ENCODE results near the gene ZSCAN5C. TPM values are rescaled to one million over a fixed set of nuclear protein-coding genes. Genes with fewer than 3 reads are reported as not detected.

ZSCAN5C gene
- not detected in 3 replicates for total RNA-seq
- long read RNA-seq, result 0 reads

- no peak for DNase-seq (ENCODE audit: low spot score)
- peaks cover 20% of the 10 kb centered on the region for H3K9me3 Mint-ChIP-seq (ENCODE audit: low read depth)
- no peaks in the 10 kb centered on the region for H3K27me3 Mint-ChIP-seq (ENCODE audit: low read depth)
- H3K4me3 Mint-ChIP-seq (ENCODE audit: unreplicated experiment), result no peak within 1 kb of the TSS
- TF ChIP-seq CTCF (IDR thresholded peaks at IDR 0.05), result no peak
- H3K4me1 Mint-ChIP-seq (ENCODE audit: low read depth), result no peaks in the 10 kb centered on the region
- H3K27ac Mint-ChIP-seq (ENCODE audit: unreplicated experiment), result no peak within 1 kb of the TSS
- H3K36me3 Mint-ChIP-seq (ENCODE audit: low read depth), result no peaks in the 10 kb centered on the region
Observed at GRCh38 chr19:56201973-56202372, at the start of gene ZSCAN5C. TSS of gene ZSCAN5C (plus strand) at chr19:56202273. CDS start at chr19:56205914, 3,641 bp downstream.

- Mint-ChIP-seq H3K9me3 (ENCODE audit: low read depth) (no peaks in the 10 kb centered on the region), H3K27ac (ENCODE audit: unreplicated experiment) (no peak overlapping the region), H3K36me3 (ENCODE audit: low read depth) (peaks cover 19% of the 10 kb centered on the region), H3K4me1 (ENCODE audit: low read depth) (peaks cover 9% of the 10 kb centered on the region), H3K4me3 (ENCODE audit: unreplicated experiment) (no peak overlapping the region), H3K27me3 (ENCODE audit: low read depth) (no peaks in the 10 kb centered on the region)
- no peak for TF ChIP-seq CTCF (IDR thresholded peaks at IDR 0.05)
- DNase-seq (ENCODE audit: low spot score), result no peak
Observed at GRCh38 chr19:56152644-56153043, 49.4 kb upstream of the ZSCAN5C start.

GRCh38 chr19:56153507-56153906 is 48.6 kb upstream of the ZSCAN5C start:
- no peaks in the 10 kb centered on the region for H3K27me3 Mint-ChIP-seq (ENCODE audit: low read depth)
- peak overlapping the region; percentile 60 for H3K27ac Mint-ChIP-seq (ENCODE audit: unreplicated experiment)

GRCh38 chr19:56155124-56155687 is 46.9 kb upstream of the ZSCAN5C start:
- Mint-ChIP-seq H3K27me3 (ENCODE audit: low read depth) (no peaks in the 10 kb centered on the region), H3K4me3 (ENCODE audit: unreplicated experiment) (no peak overlapping the region), H3K9me3 (ENCODE audit: low read depth) (no peaks in the 10 kb centered on the region), H3K27ac (ENCODE audit: unreplicated experiment) (no peak overlapping the region), H3K4me1 (ENCODE audit: low read depth) (peaks cover 9% of the 10 kb centered on the region), H3K36me3 (ENCODE audit: low read depth) (peaks cover 18% of the 10 kb centered on the region)
- peak; percentile 53 for TF ChIP-seq CTCF (IDR thresholded peaks at IDR 0.05)
- DNase-seq (ENCODE audit: low spot score), result no peak

More at GRCh38 chr19:56153507-56153906, 48.6 kb upstream of the ZSCAN5C start:
- Mint-ChIP-seq H3K4me1 (ENCODE audit: low read depth) (peaks cover 9% of the 10 kb centered on the region), H3K9me3 (ENCODE audit: low read depth) (no peaks in the 10 kb centered on the region), H3K36me3 (ENCODE audit: low read depth) (peaks cover 16% of the 10 kb centered on the region), H3K4me3 (ENCODE audit: unreplicated experiment) (no peak overlapping the region)
- DNase-seq (ENCODE audit: low spot score), result no peak
- no peak for TF ChIP-seq CTCF (IDR thresholded peaks at IDR 0.05)

GRCh38 chr19:56156768-56157167 is 45.3 kb upstream of the ZSCAN5C start:
- no peaks in the 10 kb centered on the region for H3K9me3 Mint-ChIP-seq (ENCODE audit: low read depth)
- H3K4me1 Mint-ChIP-seq (ENCODE audit: low read depth), result peaks cover 9% of the 10 kb centered on the region
- no peak for TF ChIP-seq CTCF (IDR thresholded peaks at IDR 0.05)
- H3K4me3 Mint-ChIP-seq (ENCODE audit: unreplicated experiment), result no peak overlapping the region
- DNase-seq (ENCODE audit: low spot score), result no peak
- H3K36me3 Mint-ChIP-seq (ENCODE audit: low read depth), result peaks cover 18% of the 10 kb centered on the region
- no peaks in the 10 kb centered on the region for H3K27me3 Mint-ChIP-seq (ENCODE audit: low read depth)
- no peak overlapping the region for H3K27ac Mint-ChIP-seq (ENCODE audit: unreplicated experiment)
